Upper lobe of right lung (tissue), 1 donor: ENCODE data around the gene PIWIL4. TPM values are rescaled to one million over a fixed set of nuclear protein-coding genes. Genes with fewer than 3 reads are reported as not detected.
A peak's percentile ranks its signal among the peaks of the same experiment; 100 is the strongest.

Source experiments
- ATAC-seq: fragments of 200-7000 bp; cut with Tn5 transposase; one replicate; pipeline ENCODE4 v1.9.1; 2020; ENCODE audit warnings: mild to moderate bottlenecking, moderate library complexity
- DNase-seq: peaks from one replicate; pipeline ENCODE4 v3.0.0-alpha.2; 2020
- H3K27ac ChIP-seq: fragments of 200-600 bp; one replicate; pipeline ENCODE4 v1.8.0; 2022
- H3K27me3 ChIP-seq: fragments of 200-600 bp; one replicate; pipeline ENCODE4 v1.8.0; 2022; ENCODE audit warnings: mild to moderate bottlenecking
- H3K36me3 ChIP-seq: fragments of 200-600 bp; one replicate; pipeline ENCODE4 v1.8.0; 2022
- H3K4me1 ChIP-seq: fragments of 200-600 bp; one replicate; pipeline ENCODE4 v1.8.0; 2022
- H3K4me3 ChIP-seq: fragments of 200-600 bp; one replicate; pipeline ENCODE4 v1.8.0; 2022; ENCODE audit warnings: mild to moderate bottlenecking
- H3K9me3 ChIP-seq: fragments of 200-600 bp; one replicate; pipeline ENCODE4 v1.8.0; 2022
- intact Hi-C: fragments of 100-400 bp; cut with DNase I; formaldehyde crosslinking; loops from one replicate; pipeline ENCODE4 v1.11.0; 2022
- total RNA-seq: library from RNA; stranded (reverse); fragmentation: NEBNext Ultra II Directional; extraction: Animal tissue kit (Norgen Biotek cat#: 25700); gene quantifications from one replicate; pipeline ENCODE4 v1.2.1, GENCODE V29; 2021
- TF ChIP-seq, protein P1 (sequence below): fragments of 200-600 bp; IDR thresholded peaks from one replicate; pipeline ENCODE4 v1.8.0; 2022; ENCODE audit warnings: antibody characterized with exemption
- donor health status: DM: no; HTN: yes; CAD: no; lungs with severe emphysema.

PIWIL4 gene
- total RNA-seq, 1 donor from 2014 or later, result 2.9 TPM

DNA sequence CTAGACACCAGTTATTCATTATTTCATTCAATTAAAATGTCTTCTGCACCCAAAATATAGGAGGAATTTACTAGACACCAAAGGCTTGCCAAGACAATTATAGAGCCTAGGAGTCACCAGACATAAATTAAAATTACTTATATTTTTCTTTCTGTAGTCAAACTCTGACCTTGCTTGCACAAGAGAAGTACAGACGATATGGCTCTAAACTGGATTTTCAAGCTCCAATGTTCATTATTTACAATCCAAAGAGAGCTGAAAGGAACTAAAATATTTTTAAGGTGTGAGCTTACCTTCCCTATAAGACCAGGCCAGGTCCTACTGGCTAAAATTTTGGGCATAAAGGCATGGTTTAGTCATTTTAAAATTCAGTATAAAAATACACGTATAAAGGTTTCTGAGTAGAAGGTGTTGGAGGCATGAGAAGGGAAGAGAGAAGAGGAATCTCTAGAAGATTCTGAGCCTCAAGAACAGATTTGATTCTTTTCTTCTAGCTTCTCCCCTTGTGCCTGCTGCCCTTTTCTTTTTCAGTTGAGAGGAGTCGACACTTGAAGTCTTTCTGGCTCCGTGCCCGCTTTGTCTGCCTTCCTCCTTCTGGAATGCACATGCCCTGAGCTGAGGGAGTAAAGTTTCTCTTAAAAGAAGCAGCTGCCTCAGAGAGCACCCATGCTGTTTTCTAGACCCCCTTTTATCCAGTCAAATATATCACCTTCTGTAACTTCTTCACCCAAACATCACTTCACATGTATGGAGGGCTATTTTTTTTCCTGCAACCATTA, 41.4 kb upstream of the PIWIL4 start:
- intact Hi-C loops, result no loop called here
- DNase-seq (peak; percentile 82), ATAC-seq (peak; percentile 50)
- H3K4me1 ChIP-seq, result no peaks in the 10 kb centered on the region
- H3K4me3 ChIP-seq, result no peak overlapping the region
- H3K9me3 ChIP-seq, result no peaks in the 10 kb centered on the region
- H3K27me3 ChIP-seq, result no peaks in the 10 kb centered on the region
- H3K36me3 ChIP-seq, result no peaks in the 10 kb centered on the region
- H3K27ac ChIP-seq, result no peak overlapping the region
- TF ChIP-seq, protein P1, sequence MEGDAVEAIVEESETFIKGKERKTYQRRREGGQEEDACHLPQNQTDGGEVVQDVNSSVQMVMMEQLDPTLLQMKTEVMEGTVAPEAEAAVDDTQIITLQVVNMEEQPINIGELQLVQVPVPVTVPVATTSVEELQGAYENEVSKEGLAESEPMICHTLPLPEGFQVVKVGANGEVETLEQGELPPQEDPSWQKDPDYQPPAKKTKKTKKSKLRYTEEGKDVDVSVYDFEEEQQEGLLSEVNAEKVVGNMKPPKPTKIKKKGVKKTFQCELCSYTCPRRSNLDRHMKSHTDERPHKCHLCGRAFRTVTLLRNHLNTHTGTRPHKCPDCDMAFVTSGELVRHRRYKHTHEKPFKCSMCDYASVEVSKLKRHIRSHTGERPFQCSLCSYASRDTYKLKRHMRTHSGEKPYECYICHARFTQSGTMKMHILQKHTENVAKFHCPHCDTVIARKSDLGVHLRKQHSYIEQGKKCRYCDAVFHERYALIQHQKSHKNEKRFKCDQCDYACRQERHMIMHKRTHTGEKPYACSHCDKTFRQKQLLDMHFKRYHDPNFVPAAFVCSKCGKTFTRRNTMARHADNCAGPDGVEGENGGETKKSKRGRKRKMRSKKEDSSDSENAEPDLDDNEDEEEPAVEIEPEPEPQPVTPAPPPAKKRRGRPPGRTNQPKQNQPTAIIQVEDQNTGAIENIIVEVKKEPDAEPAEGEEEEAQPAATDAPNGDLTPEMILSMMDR, result no peak

DNA sequence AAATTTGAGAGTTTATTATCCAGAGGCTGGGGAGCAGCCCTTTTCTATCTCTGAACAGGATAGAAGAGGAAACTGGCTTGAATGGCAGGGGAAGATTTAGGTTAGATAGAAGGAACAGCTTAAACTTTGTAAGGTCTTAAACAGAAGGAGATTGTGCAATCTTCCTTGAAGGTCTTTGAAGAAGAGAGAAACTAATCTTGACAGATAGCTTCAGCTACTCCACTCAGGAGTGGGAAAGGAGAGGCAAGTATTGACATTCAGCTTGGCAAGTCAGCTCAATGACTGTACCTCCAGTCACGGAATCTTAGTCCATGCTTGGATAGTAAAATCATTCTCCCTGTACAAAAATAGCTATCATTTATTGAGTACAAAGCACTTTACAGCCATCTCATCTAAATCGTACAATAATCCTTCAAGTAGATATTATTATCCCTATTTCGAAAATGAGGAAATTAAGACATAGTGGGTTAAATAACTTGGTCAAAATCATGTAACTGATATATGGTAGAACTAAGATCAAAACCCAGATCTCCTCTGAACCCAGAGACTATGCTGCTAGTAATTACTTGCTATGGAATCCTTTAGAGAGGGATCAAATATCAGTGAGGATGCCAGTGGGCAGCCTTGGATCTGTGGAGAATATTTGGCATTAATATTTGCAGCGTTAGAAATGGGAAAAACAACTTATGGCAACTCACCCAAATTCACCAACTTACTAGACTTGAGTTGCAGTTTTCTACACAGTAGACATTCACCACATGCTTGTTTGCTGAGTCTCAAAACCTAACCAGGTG, 40.3 kb upstream of the PIWIL4 start:
- TF ChIP-seq, protein P1, result no peak
- no peaks in the 10 kb centered on the region for H3K36me3 ChIP-seq
- intact Hi-C loops, result no loop called here
- H3K4me3 ChIP-seq, result no peak overlapping the region
- H3K9me3 ChIP-seq, result no peaks in the 10 kb centered on the region
- no peaks in the 10 kb centered on the region for H3K27me3 ChIP-seq
- H3K27ac ChIP-seq, result no peak overlapping the region
- no peak for DNase-seq
- no peak for ATAC-seq
- no peaks in the 10 kb centered on the region for H3K4me1 ChIP-seq

DNA sequence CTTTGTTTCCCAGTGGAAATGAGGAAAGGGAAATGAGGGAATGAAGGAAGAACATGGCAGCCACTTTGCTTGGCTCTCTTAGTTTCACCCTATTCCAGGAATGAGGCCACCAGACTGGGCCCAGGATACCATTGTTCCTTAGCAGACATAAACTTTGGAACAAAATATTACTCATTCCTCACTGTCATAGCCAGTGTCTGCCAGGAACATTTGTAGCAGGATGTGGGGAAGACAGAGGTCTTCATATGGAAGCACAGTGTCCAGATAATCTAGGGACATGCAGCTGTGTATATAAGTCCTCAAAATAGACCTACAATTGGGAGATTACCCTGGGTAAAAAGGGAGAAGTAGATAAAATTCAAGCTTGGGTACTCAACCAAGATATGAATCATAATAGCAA, 38.6 kb upstream of the PIWIL4 start:
- Histone ChIP-seq H3K4me3 (no peak overlapping the region), H3K4me1 (no peaks in the 10 kb centered on the region), H3K27me3 (peaks cover 3% of the 10 kb centered on the region), H3K27ac (no peak overlapping the region), H3K36me3 (no peaks in the 10 kb centered on the region), H3K9me3 (no peaks in the 10 kb centered on the region)
- no peak for ATAC-seq
- TF ChIP-seq, protein P1, result no peak
- intact Hi-C loops, result no loop called here
- DNase-seq, result no peak

DNA sequence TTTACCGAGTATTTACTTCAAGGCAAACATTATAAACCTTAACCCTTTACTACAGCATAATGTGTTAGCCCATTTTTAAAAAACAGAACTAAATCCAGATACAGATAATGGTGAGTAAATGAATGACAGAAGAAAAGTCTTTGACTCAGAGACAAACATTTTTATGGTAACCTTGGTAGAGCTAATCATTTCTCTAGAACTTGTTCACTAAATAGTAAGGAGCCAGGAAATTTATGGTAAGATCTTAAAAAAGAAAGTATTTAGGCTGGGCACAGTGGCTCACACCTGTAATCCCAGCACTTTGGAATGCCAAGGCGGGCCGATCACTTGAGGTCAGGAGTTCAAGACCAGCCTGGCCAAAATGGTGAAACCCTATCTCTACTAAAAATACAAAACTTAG, 35.0 kb upstream of the PIWIL4 start:
- H3K9me3 ChIP-seq, result no peaks in the 10 kb centered on the region
- no peaks in the 10 kb centered on the region for H3K36me3 ChIP-seq
- ATAC-seq (no peak), DNase-seq (no peak)
- H3K27ac ChIP-seq, result no peak overlapping the region
- H3K4me1 ChIP-seq, result peaks cover 4% of the 10 kb centered on the region
- no peak overlapping the region for H3K4me3 ChIP-seq
- TF ChIP-seq, protein P1, result no peak
- H3K27me3 ChIP-seq, result peaks cover 3% of the 10 kb centered on the region
- intact Hi-C loops, result no loop called here

DNA sequence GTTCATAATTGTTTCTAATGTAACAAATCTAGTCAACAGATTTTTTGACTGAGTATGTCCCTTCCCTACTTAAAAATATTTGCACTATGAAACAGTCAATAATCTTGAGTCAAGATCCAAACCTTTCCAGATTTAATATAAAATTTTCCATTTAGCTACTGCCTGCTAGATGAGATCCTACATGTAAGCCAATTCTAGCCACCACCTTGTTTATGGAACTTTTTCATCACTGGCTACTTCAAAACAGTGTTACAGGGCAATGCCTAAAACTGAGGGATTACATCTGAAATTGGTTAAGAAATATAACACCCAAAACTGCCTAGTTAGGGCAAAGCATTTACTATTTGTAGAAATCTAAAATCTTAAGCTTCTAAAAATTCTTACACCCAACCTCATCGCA, 34.0 kb upstream of the PIWIL4 start:
- Histone ChIP-seq H3K27me3 (peaks cover 3% of the 10 kb centered on the region), H3K36me3 (no peaks in the 10 kb centered on the region), H3K4me3 (no peak overlapping the region), H3K9me3 (no peaks in the 10 kb centered on the region), H3K27ac (no peak overlapping the region), H3K4me1 (peaks cover 4% of the 10 kb centered on the region)
- TF ChIP-seq, protein P1, result no peak
- DNase-seq, result no peak
- intact Hi-C loops, result no loop called here
- no peak for ATAC-seq
